Measurements from ENCODE around the gene TSFM.

GRCh38 chr12:57781244-57781643 lies 1.3 kb upstream of the TSFM start:
- TF ChIP-seq CTCF (IDR thresholded peaks at IDR 0.05; ENCODE audit: insufficient read depth, low read length, poor library complexity, severe bottlenecking): no peak
- TF ChIP-seq EZH2phosphoT487 (conservative IDR thresholded peaks at IDR 0.05; ENCODE audit: low read length): no peak
